Measurements from ENCODE around the gene RARS1. TPM values are rescaled to one million over a fixed set of nuclear protein-coding genes. Genes with fewer than 3 reads are reported as not detected.

The RARS1 gene
- polyA plus RNA-seq (2013, experiment 1 of 2; ENCODE audit: insufficient read length), result 88.7 TPM
- 89.0 TPM for polyA plus RNA-seq (2013, experiment 2 of 2; ENCODE audit: insufficient read length)

DNA sequence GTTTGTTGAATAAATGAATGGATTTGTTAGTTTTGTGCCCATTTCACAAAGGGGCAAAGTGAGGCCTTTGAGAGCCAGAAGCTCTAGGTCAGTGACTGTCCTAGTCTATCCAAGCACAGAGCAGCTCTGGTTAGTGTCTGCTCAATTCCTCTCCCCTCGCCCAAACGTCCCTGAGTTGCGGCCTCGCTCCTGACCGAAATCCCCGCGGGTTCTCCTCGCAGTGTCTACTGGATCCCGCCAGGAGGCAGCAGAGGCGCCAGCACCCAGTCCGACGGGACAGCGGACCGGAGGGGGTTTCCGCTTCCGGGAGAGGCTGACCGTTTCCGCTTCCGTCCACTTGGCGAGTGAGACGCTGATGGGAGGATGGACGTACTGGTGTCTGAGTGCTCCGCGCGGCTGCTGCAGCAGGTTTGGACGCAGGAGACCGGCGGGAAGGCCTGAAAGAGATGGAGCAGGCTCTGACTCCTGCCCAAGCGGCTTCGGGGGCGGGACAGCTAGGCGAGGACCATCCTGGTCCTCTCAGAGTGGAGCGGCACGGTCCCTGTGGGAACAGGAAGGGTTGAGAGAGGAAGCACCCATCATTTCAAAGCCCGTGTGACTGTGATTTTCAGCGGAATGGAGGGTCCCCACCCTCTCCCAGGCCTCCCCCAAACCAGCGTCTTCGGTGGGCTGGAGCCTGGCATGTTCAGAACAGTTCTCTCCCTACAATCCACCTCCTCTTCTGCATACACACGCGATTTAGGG lies at the start of gene RARS1:
TSS of gene RARS1 (plus strand) at position 336 of the 744 bp plus-strand sequence. CDS start at position 364, 28 bp downstream.
- peak; percentile 92 for DNase-seq

DNA sequence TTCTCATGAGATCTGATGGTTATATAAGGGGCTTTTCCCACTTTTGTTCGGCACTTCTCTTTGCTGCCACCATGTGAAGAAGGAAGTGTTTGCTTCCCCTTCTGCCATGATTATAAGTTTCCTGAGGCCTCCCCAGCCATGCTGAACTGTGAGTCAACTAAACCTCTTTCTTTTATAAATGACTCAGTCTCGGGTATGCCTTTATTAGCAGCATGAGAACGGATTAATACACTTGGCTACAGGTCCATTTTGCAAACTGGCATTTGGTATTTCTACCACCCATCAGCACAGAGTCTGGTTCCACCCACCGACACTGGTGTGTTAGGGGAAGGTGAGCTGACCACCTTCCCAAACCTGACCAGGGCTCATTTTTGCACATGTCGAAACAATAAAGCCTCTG lies 47.9 kb upstream of the RARS1 start:
- DNase-seq, result peak; percentile 14

DNA sequence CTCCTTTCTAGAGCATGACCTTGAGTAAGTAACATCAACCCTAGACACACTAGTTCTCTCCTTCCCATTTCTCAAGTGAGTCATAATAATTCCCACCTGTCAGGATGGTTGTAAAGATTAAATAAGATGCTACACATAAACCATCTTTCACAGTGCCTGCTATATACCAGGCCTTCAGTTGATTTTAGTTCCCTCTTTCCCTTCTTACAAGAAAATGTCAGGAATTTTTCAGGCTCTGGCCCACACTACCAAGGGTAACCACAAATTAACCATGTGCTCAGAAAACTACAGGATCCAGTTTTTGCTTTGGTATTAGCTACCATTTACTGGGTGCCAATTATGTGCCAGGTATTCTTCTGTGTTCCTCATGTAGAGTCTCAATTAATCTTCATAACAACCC lies 42.7 kb upstream of the RARS1 start:
- peak; percentile 27 for DNase-seq

DNA sequence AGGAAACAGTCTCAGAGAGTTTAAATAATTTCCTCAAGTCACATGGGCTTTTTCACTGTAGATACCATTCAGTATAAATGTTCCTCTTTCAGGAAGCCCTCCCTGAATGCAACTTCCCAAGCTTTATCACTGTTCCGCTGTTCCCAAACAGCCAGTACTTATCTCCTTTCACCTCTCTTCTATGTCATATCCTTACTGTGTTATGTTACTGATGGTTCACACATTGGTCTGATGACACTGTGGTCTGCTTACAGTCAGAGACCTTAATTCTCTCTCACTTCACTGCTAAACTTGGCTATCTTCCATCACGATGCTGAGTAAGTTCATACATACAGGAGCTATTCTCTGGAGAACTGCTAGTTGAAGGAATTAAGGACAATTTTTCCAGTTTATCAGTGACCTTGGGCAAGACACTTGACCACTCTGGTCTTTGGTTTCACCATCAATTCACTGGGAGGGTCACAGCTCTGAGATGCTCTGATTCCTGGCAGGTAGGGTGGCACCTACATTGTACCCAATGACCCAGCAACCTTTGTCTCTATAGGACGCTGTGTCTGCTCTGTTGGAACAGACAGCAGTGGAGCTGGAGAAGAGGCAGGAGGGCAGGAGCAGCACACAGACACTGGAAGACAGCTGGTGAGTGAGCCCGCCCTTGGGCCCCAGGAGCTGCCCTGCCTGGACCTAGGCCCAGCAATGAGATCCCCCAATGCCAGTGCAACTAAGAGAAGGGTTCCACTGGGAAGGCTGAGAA lies 42.1 kb upstream of the RARS1 start:
- DNase-seq, result peak; percentile 39

DNA sequence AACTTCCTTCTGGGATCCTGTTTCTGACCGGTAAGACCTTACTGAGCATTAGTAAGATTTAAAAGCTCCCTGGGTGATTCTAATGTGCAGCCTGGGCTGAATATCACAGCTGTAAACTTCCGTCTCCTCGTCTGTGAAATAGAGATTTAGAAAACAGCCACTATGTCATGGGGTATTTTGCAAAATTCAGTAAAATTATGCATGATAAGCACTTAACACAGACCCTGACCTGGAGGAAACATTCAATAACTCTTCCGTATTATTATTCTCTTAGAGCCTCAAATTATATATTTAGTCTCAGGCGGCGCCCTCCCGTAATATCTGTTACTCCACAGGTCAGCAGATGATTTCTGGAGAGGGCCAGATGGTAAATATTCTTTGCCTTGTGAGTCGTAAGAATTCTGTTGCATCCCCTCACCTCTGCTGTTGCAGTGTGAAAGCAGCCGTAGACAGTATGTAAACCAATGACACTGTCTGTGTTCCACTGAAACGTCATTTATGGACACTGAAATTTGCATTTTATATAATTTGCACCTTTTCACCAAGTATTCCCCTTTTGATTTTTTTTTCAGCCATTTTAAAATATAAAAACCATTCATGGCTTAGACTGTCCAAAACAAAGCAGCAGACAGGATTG lies 39.2 kb upstream of the RARS1 start:
- DNase-seq, result no peak

DNA sequence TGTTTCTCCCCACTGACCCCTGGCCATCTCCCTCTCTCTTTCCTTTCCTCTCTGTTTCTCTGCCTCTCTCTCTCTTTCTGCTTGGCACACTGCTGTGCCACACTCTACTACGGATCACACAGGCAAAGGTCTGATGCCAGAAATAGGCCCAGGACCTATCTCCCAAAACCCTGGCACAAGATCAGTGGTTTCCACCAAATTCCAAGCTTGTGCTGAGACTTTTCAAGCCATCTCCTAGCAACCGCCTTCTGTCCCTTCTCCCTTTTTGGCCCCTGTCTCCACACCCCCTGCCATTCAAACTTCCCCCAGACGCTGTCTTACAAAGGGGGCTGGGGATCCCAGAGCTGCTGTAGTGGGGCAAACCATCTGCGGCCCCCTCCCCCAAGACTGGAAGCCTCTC lies 38.5 kb upstream of the RARS1 start:
- no peak for DNase-seq

DNA sequence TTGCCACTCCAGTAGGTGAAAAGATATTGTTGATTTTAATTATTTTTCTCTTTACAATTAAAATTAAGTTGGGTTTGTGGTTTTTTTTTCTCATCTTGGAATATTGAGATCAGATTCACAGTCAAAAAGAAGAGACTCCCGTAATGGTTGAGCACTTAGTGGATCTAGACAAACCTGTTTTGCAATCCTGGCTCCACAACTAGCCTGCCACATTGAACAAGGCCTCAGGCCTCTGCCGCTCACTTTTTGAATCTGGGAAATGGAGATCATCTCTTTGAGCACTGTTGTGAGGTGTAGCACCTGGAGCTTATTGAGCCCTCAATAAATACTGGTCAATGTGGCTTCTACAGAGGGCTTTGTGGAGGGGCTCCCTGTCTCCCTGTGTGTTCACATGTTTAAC lies 37.1 kb upstream of the RARS1 start:
- no peak for DNase-seq

DNA sequence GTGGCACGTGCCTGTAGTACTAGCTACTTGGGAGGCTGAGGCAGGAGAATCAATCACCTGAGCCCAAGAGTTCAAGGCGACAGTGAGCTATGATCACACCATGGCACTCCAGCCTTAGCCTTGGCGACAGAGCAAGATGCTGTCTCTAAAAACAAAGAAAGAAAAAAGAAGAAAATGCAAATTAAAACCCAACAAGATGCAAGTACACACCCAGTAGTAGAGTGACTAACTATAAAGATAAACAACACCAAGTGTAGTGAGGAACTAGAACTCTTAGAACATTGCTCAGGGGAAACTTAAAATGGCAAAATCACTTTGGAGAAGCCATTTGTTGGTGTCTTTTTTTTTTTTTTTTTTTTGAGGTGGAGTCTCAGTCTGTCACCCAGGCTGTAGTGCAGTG lies 34.7 kb upstream of the RARS1 start:
- no peak for DNase-seq

DNA sequence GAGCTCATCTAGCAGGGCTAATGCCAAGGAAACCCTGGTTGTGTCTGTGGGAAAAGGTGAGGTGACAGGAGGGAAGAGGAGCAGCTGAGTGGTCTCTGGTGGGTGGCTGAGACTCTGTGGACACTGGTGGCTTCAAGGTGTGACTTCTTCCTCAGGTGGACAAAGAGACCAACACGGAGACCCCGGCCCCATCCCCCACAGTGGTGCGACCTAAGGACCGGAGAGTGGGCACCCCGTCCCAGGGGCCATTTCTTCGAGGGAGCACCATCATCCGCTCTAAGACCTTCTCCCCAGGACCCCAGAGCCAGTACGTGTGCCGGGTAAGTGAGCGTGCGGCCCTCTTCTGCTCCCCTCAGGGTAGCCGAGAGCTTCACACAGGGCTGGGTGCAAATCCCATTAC lies 31.1 kb upstream of the RARS1 start:
- no peak for DNase-seq

DNA sequence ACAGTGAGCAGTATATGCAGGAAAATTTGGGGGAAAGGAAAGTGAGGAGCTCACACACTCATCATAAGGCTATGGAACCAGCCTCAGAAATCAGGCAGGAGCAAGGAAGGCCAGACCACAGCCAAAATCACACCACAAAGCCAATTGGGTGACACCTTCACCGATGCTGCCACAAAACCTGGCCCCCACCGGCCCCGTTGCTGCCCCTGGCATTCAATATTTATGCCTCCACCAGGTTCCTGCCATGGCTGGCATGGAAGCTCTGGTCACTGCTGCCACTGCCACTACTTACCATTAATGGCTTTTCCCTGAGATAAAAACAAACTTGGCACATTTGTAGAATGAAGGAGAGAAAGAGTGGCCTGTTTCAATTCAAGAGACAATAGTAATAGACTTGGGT lies 28.7 kb upstream of the RARS1 start:
- no peak for DNase-seq

DNA sequence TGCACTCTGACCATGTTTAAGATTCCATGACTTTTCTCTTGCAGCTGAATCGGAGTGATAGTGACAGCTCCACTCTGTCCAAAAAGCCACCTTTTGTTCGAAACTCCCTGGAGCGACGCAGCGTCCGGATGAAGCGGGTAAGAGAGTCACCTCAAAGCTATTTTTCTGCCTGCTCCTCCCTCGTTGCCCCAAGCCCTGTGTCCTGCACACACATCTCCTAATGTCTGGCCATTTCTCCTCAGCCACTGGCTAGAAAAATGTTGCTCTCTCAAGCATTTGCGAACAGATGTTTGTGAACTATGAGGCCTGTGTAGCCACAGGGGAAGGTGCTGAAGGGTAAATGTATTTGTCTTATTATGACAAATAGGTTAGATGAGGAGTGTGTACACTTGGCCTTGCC lies 25.7 kb upstream of the RARS1 start:
- DNase-seq, result no peak

DNA sequence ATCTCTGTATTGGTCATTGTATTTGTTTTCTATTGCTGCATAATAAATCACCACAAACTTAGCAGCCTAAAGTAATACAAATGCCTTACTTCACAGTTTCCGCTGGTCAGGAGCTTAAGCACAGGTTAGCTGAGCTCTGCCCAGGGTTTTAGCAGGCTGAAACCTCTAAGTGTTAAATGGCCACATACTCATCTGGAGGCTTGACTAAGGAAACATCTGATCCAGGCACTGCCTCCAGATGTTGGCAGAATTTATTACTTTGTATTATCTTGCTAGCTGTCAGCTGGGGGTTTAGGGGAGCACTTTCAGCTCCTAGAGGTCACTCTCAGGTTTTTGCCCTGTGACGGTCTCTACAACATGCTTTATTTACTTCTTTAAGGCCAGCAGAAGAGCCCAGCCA lies 23.2 kb upstream of the RARS1 start:
- DNase-seq, result no peak

DNA sequence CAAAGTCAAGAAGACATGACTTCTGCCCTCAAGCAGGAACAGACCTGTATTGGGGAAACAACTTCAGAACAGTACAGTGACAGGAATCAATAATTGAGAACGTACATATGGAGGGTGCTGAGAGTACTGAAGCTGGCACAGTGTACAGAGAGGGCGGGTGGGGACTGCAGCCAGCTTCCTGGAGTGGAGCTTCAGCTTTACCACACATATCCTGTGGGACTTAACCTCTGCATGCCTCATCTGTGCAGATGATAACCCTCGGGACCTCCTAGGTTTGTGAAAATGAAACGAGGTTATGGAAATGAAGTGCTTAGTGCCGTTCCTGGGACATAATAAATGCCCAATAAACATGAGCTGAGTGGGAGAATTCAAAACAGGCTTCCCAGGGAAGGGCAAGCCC lies 22.1 kb upstream of the RARS1 start:
- no peak for DNase-seq

DNA sequence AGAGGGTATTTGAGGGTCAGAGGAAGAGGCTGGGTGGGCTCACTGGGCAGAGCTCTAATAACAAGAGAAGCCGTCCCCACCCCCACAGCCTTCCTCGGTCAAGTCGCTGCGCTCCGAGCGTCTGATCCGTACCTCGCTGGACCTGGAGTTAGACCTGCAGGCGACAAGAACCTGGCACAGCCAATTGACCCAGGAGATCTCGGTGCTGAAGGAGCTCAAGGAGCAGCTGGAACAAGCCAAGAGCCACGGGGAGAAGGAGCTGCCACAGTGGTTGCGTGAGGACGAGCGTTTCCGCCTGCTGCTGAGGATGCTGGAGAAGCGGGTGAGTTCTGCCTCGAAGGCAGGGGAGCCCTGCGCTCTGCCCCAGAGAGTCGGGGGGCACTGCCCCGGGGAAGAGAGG lies 21.6 kb upstream of the RARS1 start:
- no peak for DNase-seq

DNA sequence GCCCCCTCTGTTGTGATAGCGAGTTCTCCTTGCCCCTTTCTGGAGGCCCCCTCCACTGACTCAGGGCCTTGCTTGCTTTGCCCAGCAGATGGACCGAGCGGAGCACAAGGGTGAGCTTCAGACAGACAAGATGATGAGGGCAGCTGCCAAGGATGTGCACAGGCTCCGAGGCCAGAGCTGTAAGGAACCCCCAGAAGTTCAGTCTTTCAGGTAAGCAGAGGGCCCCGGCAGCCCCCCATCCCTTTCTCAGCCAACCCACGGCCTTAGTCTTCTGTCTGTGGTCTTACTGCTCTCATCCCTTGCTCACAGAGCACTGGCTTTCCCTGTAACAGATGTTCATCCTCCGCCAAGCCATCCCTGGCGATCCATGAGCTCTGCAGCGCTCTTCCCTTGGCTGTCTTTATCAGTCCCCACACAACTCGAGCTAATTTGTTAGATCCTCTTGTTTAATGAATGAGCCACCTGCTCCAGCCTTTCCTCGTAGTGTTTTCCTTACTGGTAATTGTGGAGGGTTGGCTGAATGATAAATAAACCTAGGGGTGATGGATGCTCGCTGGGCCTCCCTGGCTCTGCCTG lies 18.4 kb upstream of the RARS1 start:
- no peak for DNase-seq

DNA sequence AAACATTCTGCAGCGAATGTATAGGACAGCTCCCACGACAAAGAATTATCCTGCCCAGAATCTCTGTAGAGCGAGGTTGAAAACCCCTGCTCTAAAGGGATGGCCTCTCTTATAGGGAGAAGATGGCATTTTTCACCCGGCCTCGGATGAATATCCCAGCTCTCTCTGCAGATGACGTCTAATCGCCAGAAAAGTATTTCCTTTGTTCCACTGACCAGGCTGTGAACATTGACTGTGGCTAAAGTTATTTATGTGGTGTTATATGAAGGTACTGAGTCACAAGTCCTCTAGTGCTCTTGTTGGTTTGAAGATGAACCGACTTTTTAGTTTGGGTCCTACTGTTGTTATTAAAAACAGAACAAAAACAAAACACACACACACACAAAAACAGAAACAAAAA lies 17.4 kb upstream of the RARS1 start:
- peak; percentile 87 for DNase-seq

DNA sequence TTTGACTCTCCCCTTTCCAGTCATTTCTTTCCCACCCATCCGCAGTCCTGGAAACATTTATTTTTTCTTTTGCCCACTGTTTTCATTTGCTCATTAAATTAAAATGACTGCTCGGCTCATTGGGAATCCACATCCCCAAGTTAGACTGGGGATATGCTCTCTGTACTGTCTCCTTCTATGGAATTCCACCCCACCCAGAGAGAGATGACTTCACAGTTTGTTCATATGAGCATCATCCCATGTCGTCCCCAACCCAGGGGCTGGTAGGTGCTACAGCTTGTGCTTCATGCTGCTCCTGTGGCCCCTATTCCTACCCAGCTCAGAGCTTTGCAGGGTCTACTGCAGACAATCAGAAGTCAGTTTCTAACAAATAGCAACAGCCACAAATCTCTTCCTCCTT lies 16.5 kb upstream of the RARS1 start:
- peak; percentile 50 for DNase-seq

DNA sequence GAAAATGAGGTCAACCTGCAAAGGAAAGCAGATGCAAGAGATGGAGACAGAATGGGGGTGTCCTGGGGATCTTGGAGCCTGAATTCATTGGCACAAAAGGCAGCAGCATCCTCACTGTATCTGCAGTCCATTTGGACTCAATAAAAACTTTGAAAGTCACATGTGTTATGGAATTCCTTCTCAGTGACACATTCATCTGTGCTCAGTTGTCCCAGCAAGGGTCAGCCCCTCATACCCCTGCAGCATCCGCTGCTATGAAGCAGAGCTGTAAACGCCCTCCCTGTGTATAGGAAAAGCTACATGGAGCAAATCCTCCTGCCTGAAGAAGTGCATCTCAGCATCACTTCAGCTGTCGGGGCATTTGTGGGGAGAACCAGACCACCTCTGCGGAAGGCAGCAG lies 14.5 kb upstream of the RARS1 start:
- DNase-seq, result peak; percentile 78

DNA sequence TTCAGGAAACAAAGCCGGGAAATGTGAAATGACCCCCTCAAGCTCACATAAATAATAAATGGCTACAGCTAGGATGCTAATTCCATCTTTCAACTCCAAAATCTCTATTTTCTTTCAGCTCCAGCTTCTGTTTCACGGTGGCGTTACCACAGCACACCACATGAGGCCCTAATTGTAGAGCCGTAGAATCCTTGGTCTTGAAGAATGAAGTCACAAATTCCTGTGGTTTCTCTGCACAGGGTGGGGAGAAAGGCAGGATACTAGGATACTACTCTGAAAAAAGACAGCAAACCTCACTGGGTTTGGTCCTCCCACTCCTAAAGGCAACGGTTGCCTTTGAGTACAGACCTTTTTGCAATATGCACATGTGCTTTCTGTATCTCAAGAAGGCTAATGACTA lies 13.9 kb upstream of the RARS1 start:
- peak; percentile 96 for DNase-seq

DNA sequence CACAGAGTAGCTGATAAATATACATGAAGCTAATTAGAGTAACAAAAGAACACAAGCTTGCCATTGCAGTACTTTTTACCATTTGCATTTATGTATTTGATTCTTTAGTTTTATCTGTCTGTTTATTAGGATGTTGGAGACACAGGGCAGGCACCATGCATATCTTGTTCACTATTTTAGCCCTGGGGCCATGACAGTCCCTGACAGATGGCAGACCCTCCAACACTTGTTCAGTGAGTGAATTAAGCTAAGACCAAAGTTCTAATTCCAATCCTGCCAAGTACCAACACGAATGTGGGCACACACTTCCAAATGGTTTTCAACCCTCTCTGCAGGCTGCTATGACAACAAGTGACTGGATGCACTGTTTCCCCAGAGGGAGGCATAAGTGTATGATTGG lies 12.0 kb upstream of the RARS1 start:
- DNase-seq, result no peak

DNA sequence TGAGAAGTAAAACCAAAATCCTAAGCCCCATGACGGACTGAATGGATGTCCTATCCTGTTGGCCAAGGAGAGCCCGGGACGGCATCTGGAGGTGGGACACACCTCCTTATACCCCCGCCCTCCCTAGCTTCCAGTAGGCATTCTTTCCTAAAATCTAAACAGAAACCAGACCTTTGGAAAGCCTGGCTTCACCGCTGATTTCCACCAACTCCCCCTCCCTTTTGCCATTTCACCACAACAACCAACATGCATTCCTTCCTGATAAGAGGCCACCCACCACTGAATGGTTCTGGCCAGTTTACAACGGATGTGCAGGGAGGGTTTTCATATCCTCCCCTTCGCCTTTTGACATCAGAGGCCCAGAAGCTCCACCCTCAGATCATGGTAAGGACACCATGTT lies 9.2 kb upstream of the RARS1 start:
- peak; percentile 80 for DNase-seq

DNA sequence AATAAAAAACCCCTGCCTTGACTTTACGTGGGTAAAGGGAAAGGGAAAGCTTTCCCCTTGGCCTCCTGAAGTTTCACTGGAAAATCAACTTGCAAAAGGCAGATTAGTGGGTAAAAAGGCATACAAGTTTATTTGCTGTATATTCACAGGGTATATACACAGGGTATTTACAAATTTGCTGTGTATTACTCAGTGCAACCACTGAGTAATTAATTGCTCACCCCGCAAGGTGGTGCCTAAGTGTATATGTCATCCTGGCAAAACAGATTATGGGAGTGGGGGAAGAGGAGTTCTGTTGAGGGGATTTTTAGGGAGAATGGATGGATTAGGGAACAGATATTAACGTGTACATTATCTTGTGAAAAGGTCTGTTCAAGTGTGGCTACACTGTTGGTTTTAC lies 7.1 kb upstream of the RARS1 start:
- DNase-seq, result no peak

DNA sequence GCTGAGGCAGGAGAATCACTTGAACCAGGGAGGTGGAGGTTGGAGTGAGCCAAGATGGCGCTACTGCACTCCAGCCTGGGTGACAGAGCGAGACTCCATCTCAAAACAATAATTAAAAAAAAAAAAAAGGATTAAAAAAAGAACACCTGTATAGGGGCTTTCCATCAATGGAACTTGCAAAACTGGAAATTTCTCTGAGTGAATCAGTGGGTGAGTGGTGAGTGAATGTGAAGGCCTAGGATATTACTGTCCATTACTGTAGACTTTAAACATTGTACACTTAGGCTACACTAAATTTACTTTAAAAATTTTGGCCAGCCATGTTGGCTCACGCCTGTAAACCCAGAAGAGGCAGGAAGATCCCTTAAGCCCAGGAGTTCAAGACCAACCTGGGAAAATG lies 5.7 kb upstream of the RARS1 start:
- DNase-seq, result no peak

All from fibroblast of skin of abdomen (primary cell).